T-helper 2 cell treated with Interferon-gamma antibody and Interleukin-4, amounts not matched to agents 5 μg/mL and 100 μg/mL, for 36 hours (primary cell): Measurements from ENCODE around the gene FGFBP1.

ENCODE experiments used
- DNase-seq: peaks from one replicate; pipeline ENCODE4 v3.0.0; 2021; ENCODE audit warnings: low spot score
- H3K27ac Mint-ChIP-seq: one replicate; pipeline ENCODE4 v1.8.0; 2021; ENCODE audit warnings: mild to moderate bottlenecking, mixed read lengths
- H3K27me3 Mint-ChIP-seq: one replicate; pipeline ENCODE4 v1.8.0; 2021; ENCODE audit warnings: low read depth, mixed read lengths
- H3K36me3 Mint-ChIP-seq: one replicate; pipeline ENCODE4 v1.8.0; 2021; ENCODE audit warnings: low read depth, mixed read lengths
- H3K4me1 Mint-ChIP-seq: one replicate; pipeline ENCODE4 v1.8.0; 2021; ENCODE audit warnings: low read depth, mixed read lengths
- H3K4me3 Mint-ChIP-seq: one replicate; pipeline ENCODE4 v1.8.0; 2022; ENCODE audit warnings: mild to moderate bottlenecking, moderate library complexity, mixed read lengths
- H3K9me3 Mint-ChIP-seq: one replicate; pipeline ENCODE4 v1.8.0; 2021; ENCODE audit warnings: mixed read lengths

Gene FGFBP1

GRCh38 chr4:15938640-15939039 is at the start of gene FGFBP1:
TSS of gene FGFBP1 (minus strand) at chr4:15938740. CDS start at chr4:15936632, 2,108 bp downstream.
- no peaks in the 10 kb centered on the region for H3K36me3 Mint-ChIP-seq
- DNase-seq, result no peak
- H3K27me3 Mint-ChIP-seq, result peaks cover 10% of the 10 kb centered on the region
- no peak within 1 kb of the TSS for H3K27ac Mint-ChIP-seq
- H3K4me1 Mint-ChIP-seq, result no peaks in the 10 kb centered on the region
- H3K4me3 Mint-ChIP-seq, result no peak within 1 kb of the TSS
- H3K9me3 Mint-ChIP-seq, result no peaks in the 10 kb centered on the region

- no peak overlapping the region for H3K27ac Mint-ChIP-seq
- H3K27me3 Mint-ChIP-seq, result peaks cover 12% of the 10 kb centered on the region
- no peaks in the 10 kb centered on the region for H3K9me3 Mint-ChIP-seq
- no peaks in the 10 kb centered on the region for H3K36me3 Mint-ChIP-seq
- peaks cover 3% of the 10 kb centered on the region for H3K4me1 Mint-ChIP-seq
- DNase-seq, result no peak
- no peak overlapping the region for H3K4me3 Mint-ChIP-seq
These were observed 49.7 kb upstream of the FGFBP1 start for GRCh38 chr4:15988222-15988621.

- Mint-ChIP-seq H3K36me3 (no peaks in the 10 kb centered on the region), H3K27ac (no peak overlapping the region), H3K9me3 (no peaks in the 10 kb centered on the region), H3K4me1 (peaks cover 3% of the 10 kb centered on the region), H3K4me3 (no peak overlapping the region), H3K27me3 (peaks cover 10% of the 10 kb centered on the region)
- DNase-seq, result no peak
These were observed 48.4 kb upstream of the FGFBP1 start for GRCh38 chr4:15986907-15987306.

GRCh38 chr4:15983610-15984009 is 45.1 kb upstream of the FGFBP1 start:
- Mint-ChIP-seq H3K9me3 (no peaks in the 10 kb centered on the region), H3K27ac (no peak overlapping the region), H3K4me1 (no peaks in the 10 kb centered on the region), H3K27me3 (peaks cover 12% of the 10 kb centered on the region), H3K4me3 (no peak overlapping the region), H3K36me3 (no peaks in the 10 kb centered on the region)
- DNase-seq, result no peak

- H3K4me1 Mint-ChIP-seq, result no peaks in the 10 kb centered on the region
- no peaks in the 10 kb centered on the region for H3K9me3 Mint-ChIP-seq
- DNase-seq, result no peak
- H3K36me3 Mint-ChIP-seq, result no peaks in the 10 kb centered on the region
- H3K27ac Mint-ChIP-seq, result no peak overlapping the region
- peaks cover 15% of the 10 kb centered on the region for H3K27me3 Mint-ChIP-seq
- H3K4me3 Mint-ChIP-seq, result no peak overlapping the region
These were observed 44.4 kb upstream of the FGFBP1 start for GRCh38 chr4:15982842-15983524.

GRCh38 chr4:15976456-15977447 is 38.2 kb upstream of the FGFBP1 start:
- H3K4me3 Mint-ChIP-seq, result no peak overlapping the region
- DNase-seq, result no peak
- H3K36me3 Mint-ChIP-seq, result no peaks in the 10 kb centered on the region
- H3K27ac Mint-ChIP-seq, result no peak overlapping the region
- no peaks in the 10 kb centered on the region for H3K9me3 Mint-ChIP-seq
- peaks cover 8% of the 10 kb centered on the region for H3K27me3 Mint-ChIP-seq
- H3K4me1 Mint-ChIP-seq, result no peaks in the 10 kb centered on the region

GRCh38 chr4:15971068-15971801 is 32.7 kb upstream of the FGFBP1 start:
- H3K9me3 Mint-ChIP-seq, result no peaks in the 10 kb centered on the region
- no peaks in the 10 kb centered on the region for H3K4me1 Mint-ChIP-seq
- H3K27me3 Mint-ChIP-seq, result peaks cover 9% of the 10 kb centered on the region
- no peaks in the 10 kb centered on the region for H3K36me3 Mint-ChIP-seq
- no peak overlapping the region for H3K4me3 Mint-ChIP-seq
- H3K27ac Mint-ChIP-seq, result no peak overlapping the region
- DNase-seq, result no peak

- no peaks in the 10 kb centered on the region for H3K36me3 Mint-ChIP-seq
- H3K27me3 Mint-ChIP-seq, result peaks cover 10% of the 10 kb centered on the region
- H3K4me3 Mint-ChIP-seq, result no peak overlapping the region
- no peak overlapping the region for H3K27ac Mint-ChIP-seq
- no peaks in the 10 kb centered on the region for H3K9me3 Mint-ChIP-seq
- DNase-seq, result no peak
- no peaks in the 10 kb centered on the region for H3K4me1 Mint-ChIP-seq
These were observed 30.2 kb upstream of the FGFBP1 start for GRCh38 chr4:15968551-15969300.

GRCh38 chr4:15965325-15965724 is 26.8 kb upstream of the FGFBP1 start:
- no peak overlapping the region for H3K27ac Mint-ChIP-seq
- H3K4me1 Mint-ChIP-seq, result peaks cover 8% of the 10 kb centered on the region
- no peak overlapping the region for H3K4me3 Mint-ChIP-seq
- peaks cover 10% of the 10 kb centered on the region for H3K27me3 Mint-ChIP-seq
- no peak for DNase-seq
- no peaks in the 10 kb centered on the region for H3K9me3 Mint-ChIP-seq
- no peaks in the 10 kb centered on the region for H3K36me3 Mint-ChIP-seq

GRCh38 chr4:15964159-15964558 is 25.6 kb upstream of the FGFBP1 start:
- Mint-ChIP-seq H3K27ac (no peak overlapping the region), H3K4me3 (no peak overlapping the region), H3K36me3 (no peaks in the 10 kb centered on the region), H3K9me3 (no peaks in the 10 kb centered on the region), H3K27me3 (peaks cover 10% of the 10 kb centered on the region), H3K4me1 (peaks cover 8% of the 10 kb centered on the region)
- no peak for DNase-seq

GRCh38 chr4:15963576-15963975 is 25.0 kb upstream of the FGFBP1 start:
- Mint-ChIP-seq H3K4me3 (peak overlapping the region; percentile 24), H3K27ac (peak overlapping the region; percentile 15), H3K9me3 (no peaks in the 10 kb centered on the region), H3K27me3 (peaks cover 6% of the 10 kb centered on the region), H3K4me1 (peaks cover 8% of the 10 kb centered on the region), H3K36me3 (no peaks in the 10 kb centered on the region)
- DNase-seq, result peak; percentile 50

GRCh38 chr4:15963001-15963451 is 24.5 kb upstream of the FGFBP1 start, which contains the start of gene FGFBP2:
TSS of gene FGFBP2 (minus strand) at chr4:15963175. CDS start at chr4:15963129, 46 bp downstream.
- peak within 1 kb of the TSS; percentile 24 for H3K4me3 Mint-ChIP-seq
- H3K27ac Mint-ChIP-seq, result peak within 1 kb of the TSS; percentile 15
- H3K36me3 Mint-ChIP-seq, result no peaks in the 10 kb centered on the region
- DNase-seq, result peak; percentile 56
- peaks cover 8% of the 10 kb centered on the region for H3K4me1 Mint-ChIP-seq
- no peaks in the 10 kb centered on the region for H3K9me3 Mint-ChIP-seq
- peaks cover 6% of the 10 kb centered on the region for H3K27me3 Mint-ChIP-seq
